GM12892 (cell line): Measurements from ENCODE around the gene ZNF112.

Experiments used
- POLR2A ChIP-seq: IDR thresholded peaks from 2 replicates; pipeline ENCODE4 v1.6.1; 2011; ENCODE audit warnings: low read depth, low read length, control low read depth
- POLR2AphosphoS5 ChIP-seq: IDR thresholded peaks from 2 replicates; pipeline ENCODE4 v1.6.1; 2011; ENCODE audit warnings: low read depth, low read length, control low read depth
- TAF1 ChIP-seq: IDR thresholded peaks from 2 replicates; pipeline ENCODE4 v1.6.1; 2011; ENCODE audit warnings: low read depth, mild to moderate bottlenecking, control low read depth, low read length, borderline replicate concordance

GRCh38 chr19:44367024-44367423 lies 10.5 kb upstream of the ZNF112 start:
- TF ChIP-seq POLR2A (no peak), POLR2AphosphoS5 (no peak), TAF1 (no peak)
